HT-29 (cell line): ENCODE results near the gene FBXO44. TPM values are rescaled to one million over a fixed set of nuclear protein-coding genes. Genes with fewer than 3 reads are reported as not detected.
"Not testable (repeated sequence)": the region's sequence is repeated elsewhere in the genome, so short reads cannot be mapped to it uniquely, and the experiment has no call there.

Experiments
- DNase-seq: peaks from one replicate; pipeline ENCODE4 v3.0.0-alpha.2; 2015; ENCODE audit warnings: low spot score
- total RNA-seq: library from RNA; depleted of rRNA; stranded (reverse); fragments of >200 nt; shearing (Covaris generic); gene quantifications from 2 replicates; pipeline ENCODE4 v1.2.3, GENCODE V29; 2014; rRNA removed

Gene FBXO44
- total RNA-seq: 0.26 and 0.33 TPM in 2 replicates

GRCh38 chr1:11654137-11654938 lies at the start of gene FBXO44, which contains the start of gene FBXO2:
FBXO44 (plus strand) TSS chr1:11654877; CDS start chr1:11655836, 959 bp downstream.
FBXO2 (minus strand) TSS chr1:11654429; CDS start chr1:11654340, 89 bp downstream.
- DNase-seq: no peak

- no peak for DNase-seq
Measured at GRCh38 chr1:11606775-11607174, 47.9 kb upstream of the FBXO44 start.

GRCh38 chr1:11608596-11609130 lies 46.0 kb upstream of the FBXO44 start:
- DNase-seq: not testable (repeated sequence)

GRCh38 chr1:11609378-11609777 lies 45.3 kb upstream of the FBXO44 start:
- DNase-seq: not testable (repeated sequence)

GRCh38 chr1:11610629-11611180 lies 44.0 kb upstream of the FBXO44 start:
- DNase-seq: no peak

- no peak for DNase-seq
Measured at GRCh38 chr1:11611638-11612327, 42.9 kb upstream of the FBXO44 start.

- no peak for DNase-seq
Measured at GRCh38 chr1:11613347-11613746, 41.3 kb upstream of the FBXO44 start.

- DNase-seq: no peak
Measured at GRCh38 chr1:11615090-11615489, 39.6 kb upstream of the FBXO44 start.

- no peak for DNase-seq
Measured at GRCh38 chr1:11616766-11617165, 37.9 kb upstream of the FBXO44 start.

- peak; percentile 11 for DNase-seq
Measured at GRCh38 chr1:11617314-11617713, 37.4 kb upstream of the FBXO44 start.

GRCh38 chr1:11617741-11618140 lies 36.9 kb upstream of the FBXO44 start:
- DNase-seq: no peak

- no peak for DNase-seq
Measured at GRCh38 chr1:11620405-11620804, 34.3 kb upstream of the FBXO44 start.

GRCh38 chr1:11620924-11621323 lies 33.8 kb upstream of the FBXO44 start:
- DNase-seq: no peak

- no peak for DNase-seq
Measured at GRCh38 chr1:11622398-11622797, 32.3 kb upstream of the FBXO44 start.

GRCh38 chr1:11623702-11624101 lies 31.0 kb upstream of the FBXO44 start:
- DNase-seq: no peak

GRCh38 chr1:11626551-11626950 lies 28.1 kb upstream of the FBXO44 start:
- DNase-seq: no peak

GRCh38 chr1:11628767-11629166 lies 25.9 kb upstream of the FBXO44 start:
- no peak for DNase-seq

GRCh38 chr1:11629184-11630016 lies 25.3 kb upstream of the FBXO44 start:
- DNase-seq: no peak

GRCh38 chr1:11634365-11635192 lies 20.1 kb upstream of the FBXO44 start:
- no peak for DNase-seq

GRCh38 chr1:11638121-11638520 lies 16.6 kb upstream of the FBXO44 start:
- no peak for DNase-seq
